Inflammatory macrophage treated with lipopolysaccharide for 4 hours (primary cell): ENCODE results near the gene ADCY7.

Source experiments
- DNase-seq: peaks from one replicate; pipeline ENCODE4 v3.0.0-alpha.2; 2020

The ADCY7 gene

GRCh38 chr16:50315346-50315997, 49.1 kb downstream of the ADCY7 start:
- DNase-seq = no peak

GRCh38 chr16:50316102-50316847, 49.9 kb downstream of the ADCY7 start:
- DNase-seq = no peak

GRCh38 chr16:50316848-50317630, 50.7 kb downstream of the ADCY7 start:
- no peak for DNase-seq

- no peak for DNase-seq
Observed at GRCh38 chr16:50318796-50319578, 52.6 kb downstream of the ADCY7 start.

GRCh38 chr16:50320310-50320709, 54.0 kb downstream of the ADCY7 start:
- DNase-seq = no peak

GRCh38 chr16:50322333-50322732, 56.0 kb downstream of the ADCY7 start:
- DNase-seq = no peak

GRCh38 chr16:50323335-50324011, 57.1 kb downstream of the ADCY7 start:
- DNase-seq = peak; percentile 16

GRCh38 chr16:50324345-50324744, 58.0 kb downstream of the ADCY7 start:
- no peak for DNase-seq

GRCh38 chr16:50326264-50326663, 59.9 kb downstream of the ADCY7 start:
- DNase-seq = no peak

GRCh38 chr16:50326835-50327465, 60.6 kb downstream of the ADCY7 start:
- DNase-seq = peak; percentile 30

- DNase-seq = no peak
Observed at GRCh38 chr16:50329446-50330189, 63.3 kb downstream of the ADCY7 start.

GRCh38 chr16:50331570-50331969, 65.2 kb downstream of the ADCY7 start:
- DNase-seq = no peak

- DNase-seq = no peak
Observed at GRCh38 chr16:50332599-50332998, 66.2 kb downstream of the ADCY7 start.

- DNase-seq = no peak
Observed at GRCh38 chr16:50334106-50334975, 68.0 kb downstream of the ADCY7 start.

- DNase-seq = peak; percentile 15
Observed at GRCh38 chr16:50335196-50335958, 69.0 kb downstream of the ADCY7 start.

GRCh38 chr16:50336884-50337283, 70.5 kb downstream of the ADCY7 start:
- DNase-seq = no peak

GRCh38 chr16:50338371-50339231, 72.2 kb downstream of the ADCY7 start:
- DNase-seq = no peak

- DNase-seq = no peak
Observed at GRCh38 chr16:50340578-50340977, 74.2 kb downstream of the ADCY7 start.
